NB4 (cell line): Measurements from ENCODE around the gene FAM111A.
"Not testable (repeated sequence)": the region's sequence is repeated elsewhere in the genome, so short reads cannot be mapped to it uniquely, and the experiment has no call there.

Experiments used
- DNase-seq: peaks from one replicate; pipeline ENCODE4 v3.0.0; 2010; ENCODE audit warnings: low read depth
- H3K4me3 ChIP-seq: one replicate; pipeline ENCODE4 v1.5.1; 2011; ENCODE audit warnings: mild to moderate bottlenecking, low read depth, low read length, moderate library complexity
- CTCF ChIP-seq: IDR thresholded peaks from one replicate; pipeline ENCODE4 v1.5.1; 2012; ENCODE audit warnings: low read depth, low read length
- MYC ChIP-seq: IDR thresholded peaks from 2 replicates; pipeline ENCODE4 v1.6.1; 2011; ENCODE audit warnings: low read depth, low read length
- POLR2A ChIP-seq: IDR thresholded peaks from 2 replicates; pipeline ENCODE4 v1.6.1; 2011; ENCODE audit warnings: mild to moderate bottlenecking; ENCODE audit not compliant: insufficient read length; ENCODE audit errors: extremely low read depth
- TF ChIP-seq, protein P1 (sequence below): IDR thresholded peaks from 2 replicates; pipeline ENCODE4 v1.6.1; 2011; ENCODE audit warnings: low read depth, low read length

Gene FAM111A

GRCh38 chr11:59142530-59143507 is at the start of gene FAM111A:
Gene FAM111A (plus strand): TSS chr11:59142856. CDS start chr11:59148873, 6,017 bp downstream.
- peak; percentile 89 for DNase-seq
- H3K4me3 ChIP-seq: peak within 1 kb of the TSS; percentile 87
- TF ChIP-seq, protein P1, sequence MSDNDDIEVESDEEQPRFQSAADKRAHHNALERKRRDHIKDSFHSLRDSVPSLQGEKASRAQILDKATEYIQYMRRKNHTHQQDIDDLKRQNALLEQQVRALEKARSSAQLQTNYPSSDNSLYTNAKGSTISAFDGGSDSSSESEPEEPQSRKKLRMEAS: peak; percentile 36; the same call in 1 of the 2 replicates
- TF ChIP-seq POLR2A: no peak
- TF ChIP-seq MYC: peak; percentile 62; the same call in 1 of the 2 replicates
- TF ChIP-seq CTCF: peak; percentile 45

GRCh38 chr11:59093576-59093975 is 49.1 kb upstream of the FAM111A start:
- not testable (repeated sequence) for H3K4me3 ChIP-seq, DNase-seq

- DNase-seq, H3K4me3 ChIP-seq: not testable (repeated sequence)
Measured at GRCh38 chr11:59095225-59095624, 47.4 kb upstream of the FAM111A start.

DNA sequence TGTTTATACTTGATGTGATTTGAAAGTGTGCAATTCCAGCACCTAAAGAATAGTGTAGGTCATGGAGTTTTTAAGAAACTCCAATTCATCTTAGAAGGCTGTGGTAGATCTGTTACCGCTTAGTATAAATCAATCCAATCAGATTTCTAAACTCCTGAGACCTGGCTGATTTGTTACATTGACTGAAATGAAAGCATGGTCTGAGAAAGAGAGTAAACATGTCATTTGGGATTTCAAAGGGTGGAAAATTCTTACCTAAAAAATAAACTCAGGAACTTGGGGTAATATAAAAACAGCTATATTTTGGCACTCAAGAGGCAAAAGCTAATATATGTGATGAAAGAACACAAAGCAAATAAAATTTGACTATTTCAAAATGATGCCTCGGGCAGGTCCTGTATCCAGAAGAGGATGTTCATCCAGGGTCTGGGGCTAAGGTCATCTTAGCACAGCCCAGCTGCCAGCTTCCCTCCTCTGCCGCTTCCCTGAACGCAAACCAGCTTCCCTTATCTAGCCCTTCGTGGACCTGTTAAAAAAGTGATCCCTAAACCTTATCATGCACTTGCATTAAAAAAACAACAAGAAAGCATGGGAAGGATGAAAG is 46.6 kb upstream of the FAM111A start:
- H3K4me3 ChIP-seq, DNase-seq: not testable (repeated sequence)

DNA sequence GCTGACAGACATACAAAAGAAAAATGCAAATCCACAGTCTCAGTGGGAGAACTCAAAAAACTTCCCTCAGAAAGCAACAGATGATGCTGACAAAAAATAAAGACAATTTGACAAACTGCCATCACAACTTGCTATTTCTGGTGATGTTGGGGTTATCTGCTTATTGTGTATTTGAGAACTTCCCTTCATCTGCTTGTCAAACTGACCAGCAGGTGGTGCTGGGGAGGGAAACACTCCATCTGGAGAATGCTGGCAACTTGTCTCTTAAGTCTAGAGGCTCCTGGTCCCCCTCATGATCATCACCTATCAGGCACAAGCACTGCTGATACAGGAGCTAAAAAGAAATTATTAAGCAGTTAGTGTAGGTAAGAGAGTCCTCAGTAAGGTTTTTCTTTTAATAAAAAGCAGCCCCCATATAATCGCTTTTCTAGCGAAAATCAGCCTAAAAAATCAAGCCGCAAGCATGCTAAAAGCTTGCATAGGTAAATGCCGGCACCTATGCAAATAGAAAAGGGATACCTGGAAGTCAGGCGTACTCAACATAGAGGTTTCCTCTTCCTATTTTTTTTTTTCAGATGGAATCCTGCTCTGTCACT is 45.4 kb upstream of the FAM111A start:
- H3K4me3 ChIP-seq: no peak overlapping the region
- DNase-seq: peak; percentile 62
- TF ChIP-seq CTCF (peak; percentile 77), MYC (no peak)
- TF ChIP-seq, protein P1: no peak

GRCh38 chr11:59097938-59098337 is 44.7 kb upstream of the FAM111A start:
- H3K4me3 ChIP-seq, DNase-seq: not testable (repeated sequence)

- no peak for DNase-seq
Measured at GRCh38 chr11:59102259-59102765, 40.3 kb upstream of the FAM111A start.

More at GRCh38 chr11:59102259-59102765, 40.3 kb upstream of the FAM111A start:
- H3K4me3 ChIP-seq: no peak overlapping the region
- no peak for TF ChIP-seq MYC
- TF ChIP-seq, protein P1: no peak
- TF ChIP-seq POLR2A: no peak
- TF ChIP-seq CTCF: no peak
